Measurements from ENCODE around the gene NUB1. TPM values are rescaled to one million over a fixed set of nuclear protein-coding genes. Genes with fewer than 3 reads are reported as not detected.

Gene NUB1
- total and polyA plus RNA-seq, 11 donors = 22.6 to 56.3 (median 39.4) TPM

GRCh38 chr7:151327659-151328058, 14.0 kb upstream of the NUB1 start:
- intact Hi-C loops (cut with DNase I) = no loop called here
- no peaks in the 10 kb centered on the region for H3K36me3 ChIP-seq
- H3K9me3 ChIP-seq = no peaks in the 10 kb centered on the region
- H3K27me3 ChIP-seq = no peaks in the 10 kb centered on the region
- WGBS, 4 donors = 68 to 81% (median 72%) methylated on average over 2 of the region's 2 CpGs
- no peak overlapping the region for H3K4me3 ChIP-seq
- H3K27ac ChIP-seq = no peak overlapping the region
- ATAC-seq = no peak
- DNase-seq = no peak
- TF ChIP-seq, protein P1, sequence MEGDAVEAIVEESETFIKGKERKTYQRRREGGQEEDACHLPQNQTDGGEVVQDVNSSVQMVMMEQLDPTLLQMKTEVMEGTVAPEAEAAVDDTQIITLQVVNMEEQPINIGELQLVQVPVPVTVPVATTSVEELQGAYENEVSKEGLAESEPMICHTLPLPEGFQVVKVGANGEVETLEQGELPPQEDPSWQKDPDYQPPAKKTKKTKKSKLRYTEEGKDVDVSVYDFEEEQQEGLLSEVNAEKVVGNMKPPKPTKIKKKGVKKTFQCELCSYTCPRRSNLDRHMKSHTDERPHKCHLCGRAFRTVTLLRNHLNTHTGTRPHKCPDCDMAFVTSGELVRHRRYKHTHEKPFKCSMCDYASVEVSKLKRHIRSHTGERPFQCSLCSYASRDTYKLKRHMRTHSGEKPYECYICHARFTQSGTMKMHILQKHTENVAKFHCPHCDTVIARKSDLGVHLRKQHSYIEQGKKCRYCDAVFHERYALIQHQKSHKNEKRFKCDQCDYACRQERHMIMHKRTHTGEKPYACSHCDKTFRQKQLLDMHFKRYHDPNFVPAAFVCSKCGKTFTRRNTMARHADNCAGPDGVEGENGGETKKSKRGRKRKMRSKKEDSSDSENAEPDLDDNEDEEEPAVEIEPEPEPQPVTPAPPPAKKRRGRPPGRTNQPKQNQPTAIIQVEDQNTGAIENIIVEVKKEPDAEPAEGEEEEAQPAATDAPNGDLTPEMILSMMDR (IDR thresholded peaks at IDR 0.05) = no peak
- TF ChIP-seq POLR2A (IDR thresholded peaks at IDR 0.05) = no peak
- H3K4me1 ChIP-seq = no peaks in the 10 kb centered on the region

DNA sequence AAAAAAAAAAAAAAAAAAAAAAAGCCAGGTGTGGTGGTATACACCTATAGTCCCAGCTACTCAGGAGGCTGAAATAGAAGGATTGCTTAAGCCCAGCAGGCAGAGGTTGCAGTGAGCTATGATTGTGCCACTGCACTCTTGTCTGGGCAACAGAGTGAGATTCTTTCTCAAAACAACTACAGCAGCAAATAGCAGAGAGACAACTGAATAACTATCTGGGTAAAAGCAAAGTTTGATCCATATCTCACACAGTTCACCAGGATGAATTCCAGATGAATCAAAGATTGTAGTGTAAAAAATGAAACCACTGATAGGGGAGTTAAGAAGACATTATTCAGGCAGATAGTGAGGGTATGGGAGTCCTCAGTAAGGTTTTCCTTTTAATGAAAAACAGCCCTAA, 11.4 kb upstream of the NUB1 start:
- intact Hi-C loops (cut with DNase I) = no loop called here
- DNase-seq = no peak
- Histone ChIP-seq H3K27me3 (no peaks in the 10 kb centered on the region), H3K9me3 (no peaks in the 10 kb centered on the region), H3K4me1 (no peaks in the 10 kb centered on the region), H3K4me3 (no peak overlapping the region), H3K36me3 (no peaks in the 10 kb centered on the region), H3K27ac (no peak overlapping the region)
- no peak for ATAC-seq
- TF ChIP-seq, protein P1 (IDR thresholded peaks at IDR 0.05) = no peak
- no peak for TF ChIP-seq POLR2A (IDR thresholded peaks at IDR 0.05)

DNA sequence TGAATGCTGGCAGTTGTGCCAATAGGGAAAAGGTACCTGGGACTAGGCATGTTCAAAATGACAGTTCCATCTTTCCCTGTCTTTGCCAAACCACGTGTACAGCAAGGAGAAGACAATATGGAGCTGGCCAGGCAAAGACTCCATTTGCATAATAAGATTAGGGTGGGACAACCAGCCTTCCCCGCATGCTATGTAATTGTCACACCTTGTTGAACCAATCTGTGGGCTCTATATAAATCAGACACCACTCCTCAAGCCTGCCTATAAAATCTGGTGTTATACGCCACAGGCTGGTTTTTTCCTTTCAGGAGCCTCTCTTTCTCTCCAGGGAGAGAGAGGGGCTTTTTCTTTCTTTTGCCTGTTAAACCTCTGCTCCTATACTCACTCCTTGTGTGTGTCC, 11.0 kb upstream of the NUB1 start:
- H3K27me3 ChIP-seq = no peaks in the 10 kb centered on the region
- 64 to 71% (median 65%) methylated on average over 3 of the region's 3 CpGs for WGBS, 4 donors
- H3K9me3 ChIP-seq = no peaks in the 10 kb centered on the region
- no peak overlapping the region for H3K4me3 ChIP-seq
- ATAC-seq (no peak), DNase-seq (no peak)
- no peaks in the 10 kb centered on the region for H3K36me3 ChIP-seq
- no peak overlapping the region for H3K27ac ChIP-seq
- no peaks in the 10 kb centered on the region for H3K4me1 ChIP-seq
- intact Hi-C loops (cut with DNase I) = no loop called here
- no peak for TF ChIP-seq POLR2A (IDR thresholded peaks at IDR 0.05)
- TF ChIP-seq, protein P1 (IDR thresholded peaks at IDR 0.05) = no peak

GRCh38 chr7:151334628-151335027, 7.0 kb upstream of the NUB1 start:
- Histone ChIP-seq H3K36me3 (no peaks in the 10 kb centered on the region), H3K27me3 (no peaks in the 10 kb centered on the region), H3K4me1 (peaks cover 0 to 7% (median 0%) of the 10 kb centered on the region in 12 donors), H3K4me3 (no peak overlapping the region), H3K9me3 (no peaks in the 10 kb centered on the region), H3K27ac (no peak overlapping the region)
- ATAC-seq (no peak), DNase-seq (no peak)
- intact Hi-C loops (cut with DNase I) = no loop called here
- WGBS, 4 donors = 30 to 53% (median 50%) methylated on average over 1 of the region's 1 CpG
- TF ChIP-seq POLR2A (IDR thresholded peaks at IDR 0.05) = no peak
- TF ChIP-seq, protein P1 (IDR thresholded peaks at IDR 0.05) = no peak

Data from heart left ventricle (tissue), 16 donors.